ENCODE data around the gene BRPF3. TPM values are rescaled to one million over a fixed set of nuclear protein-coding genes. Genes with fewer than 3 reads are reported as not detected.

Gene BRPF3
- total and polyA plus RNA-seq, 3 donors from 2014 or later, result 70.5 to 104 (median 102) TPM

- Histone ChIP-seq H3K36me3 (ENCODE audit: low read depth, missing control alignments) (no peaks in the 10 kb centered on the region), H3K9me3 (no peaks in the 10 kb centered on the region), H3K4me3 (no peak overlapping the region), H3K4me1 (no peaks in the 10 kb centered on the region), H3K27me3 (no peaks in the 10 kb centered on the region), H3K27ac (no peak overlapping the region)
- no peak for TF ChIP-seq CTCF (IDR thresholded peaks at IDR 0.05)
- WGBS, 2 donors, result 92 to 95% methylated on average over 2 of the region's 2 CpGs
- DNase-seq, result no peak
- intact Hi-C loops (cut with DNase I; ENCODE audit: low total_unique reads), result no loop called here
Measured at GRCh38 chr6:36154286-36154685, 42.3 kb upstream of the BRPF3 start.

GRCh38 chr6:36155662-36156061 lies 40.9 kb upstream of the BRPF3 start:
- no peaks in the 10 kb centered on the region for H3K9me3 ChIP-seq
- no peaks in the 10 kb centered on the region for H3K4me1 ChIP-seq
- TF ChIP-seq POLR2A (IDR thresholded peaks at IDR 0.05), result no peak
- TF ChIP-seq CTCF (IDR thresholded peaks at IDR 0.05), result no peak
- H3K36me3 ChIP-seq (ENCODE audit: low read depth, missing control alignments), result no peaks in the 10 kb centered on the region
- WGBS, 2 donors, result 91 to 96% methylated on average over 2 of the region's 2 CpGs
- intact Hi-C loops (cut with DNase I; ENCODE audit: low total_unique reads), result no loop called here
- no peak for DNase-seq
- H3K27me3 ChIP-seq, result no peaks in the 10 kb centered on the region
- no peak overlapping the region for H3K4me3 ChIP-seq
- H3K27ac ChIP-seq, result no peak overlapping the region

- Histone ChIP-seq H3K27me3 (no peaks in the 10 kb centered on the region), H3K4me1 (peaks cover 2% of the 10 kb centered on the region), H3K27ac (no peak overlapping the region), H3K4me3 (no peak overlapping the region), H3K36me3 (ENCODE audit: low read depth, missing control alignments) (no peaks in the 10 kb centered on the region), H3K9me3 (no peaks in the 10 kb centered on the region)
- intact Hi-C loops (cut with DNase I; ENCODE audit: low total_unique reads), result no loop called here
- no peak for DNase-seq
- no peak for TF ChIP-seq POLR2A (IDR thresholded peaks at IDR 0.05)
- no peak for TF ChIP-seq CTCF (IDR thresholded peaks at IDR 0.05)
- WGBS, 2 donors, result 93 to 95% methylated on average over 4 of the region's 4 CpGs
Measured at GRCh38 chr6:36160147-36160760, 36.3 kb upstream of the BRPF3 start.

GRCh38 chr6:36169023-36170007 lies 27.2 kb upstream of the BRPF3 start:
- Histone ChIP-seq H3K4me1 (peaks cover 2% of the 10 kb centered on the region), H3K4me3 (no peak overlapping the region), H3K9me3 (no peaks in the 10 kb centered on the region), H3K36me3 (ENCODE audit: low read depth, missing control alignments) (no peaks in the 10 kb centered on the region), H3K27me3 (no peaks in the 10 kb centered on the region), H3K27ac (no peak overlapping the region)
- no peak for DNase-seq
- 95 to 96% methylated on average over 2 of the region's 2 CpGs for WGBS, 2 donors
- TF ChIP-seq CTCF (IDR thresholded peaks at IDR 0.05) (no peak), POLR2A (IDR thresholded peaks at IDR 0.05) (no peak)
- intact Hi-C loops (cut with DNase I; ENCODE audit: low total_unique reads), result no loop called here
